ENCODE measurements around the gene PSMD1.
"Not testable (repeated sequence)": the region's sequence is repeated elsewhere in the genome, so short reads cannot be mapped to it uniquely, and the experiment has no call there.

The PSMD1 gene

GRCh38 chr2:231056453-231057416 is at the start of gene PSMD1:
TSS of gene PSMD1 (plus strand) at chr2:231056867. CDS start at chr2:231057026, 159 bp downstream.
- FAIRE-seq = peak; percentile 64
- peak; percentile 81 for DNase-seq (ENCODE audit: low spot score)

GRCh38 chr2:231007286-231008098 is 49.2 kb upstream of the PSMD1 start:
- no peak for DNase-seq (ENCODE audit: low spot score)

DNA sequence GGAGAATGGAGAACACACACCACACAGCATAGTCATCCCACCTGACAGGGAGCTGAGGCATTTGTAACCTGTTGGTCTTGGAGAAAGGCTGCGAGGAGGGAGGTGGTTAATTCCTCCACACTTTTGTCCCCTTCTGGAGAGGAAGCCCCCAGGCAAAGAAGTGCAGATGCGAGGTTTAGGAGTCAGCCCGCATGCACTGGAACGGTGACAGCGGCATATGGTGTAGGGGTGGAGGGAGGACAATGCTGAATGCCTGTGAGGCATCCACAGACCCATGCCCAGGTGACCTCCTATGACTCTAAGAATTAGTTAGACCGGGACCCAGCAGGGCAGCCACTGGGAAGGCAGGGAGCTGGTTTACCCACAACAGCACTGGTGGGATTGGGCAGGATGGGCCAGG is 48.5 kb upstream of the PSMD1 start:
- DNase-seq (ENCODE audit: low spot score) (no peak), FAIRE-seq (no peak)

More at GRCh38 chr2:231007286-231008098, 49.2 kb upstream of the PSMD1 start:
- no peak for FAIRE-seq

DNA sequence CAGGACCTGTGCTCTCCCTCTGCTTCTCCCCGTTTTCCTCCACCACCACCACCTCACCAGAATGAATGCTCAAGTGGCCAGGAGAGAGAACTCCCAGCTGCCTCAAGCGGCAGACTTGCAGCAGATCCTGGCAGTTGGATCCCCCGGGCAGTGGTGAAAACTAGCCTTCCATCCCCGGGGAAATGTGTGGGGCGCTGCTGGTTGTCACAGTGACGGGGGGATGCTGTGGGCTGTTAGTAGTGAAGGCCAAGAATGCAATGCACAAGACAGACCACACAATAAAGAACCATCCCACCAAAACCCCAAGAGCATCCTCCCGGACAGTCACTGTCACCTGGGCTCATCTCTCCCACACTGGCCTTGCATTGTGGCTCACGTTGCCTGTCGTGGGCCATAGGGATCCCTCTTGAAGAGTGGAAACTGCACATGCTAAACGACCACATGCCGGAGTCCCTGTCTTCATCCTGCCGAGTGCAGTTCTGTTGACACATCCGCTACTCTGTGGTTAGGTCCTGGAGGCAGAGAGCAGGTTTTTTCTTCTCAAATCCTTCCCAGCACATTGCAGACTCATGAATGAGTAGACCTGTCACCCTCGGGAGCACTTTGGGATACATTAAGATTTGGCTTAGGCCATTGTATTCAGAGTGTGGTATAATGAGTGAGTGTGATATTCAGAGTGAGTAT is 47.3 kb upstream of the PSMD1 start:
- FAIRE-seq = no peak
- no peak for DNase-seq (ENCODE audit: low spot score)

DNA sequence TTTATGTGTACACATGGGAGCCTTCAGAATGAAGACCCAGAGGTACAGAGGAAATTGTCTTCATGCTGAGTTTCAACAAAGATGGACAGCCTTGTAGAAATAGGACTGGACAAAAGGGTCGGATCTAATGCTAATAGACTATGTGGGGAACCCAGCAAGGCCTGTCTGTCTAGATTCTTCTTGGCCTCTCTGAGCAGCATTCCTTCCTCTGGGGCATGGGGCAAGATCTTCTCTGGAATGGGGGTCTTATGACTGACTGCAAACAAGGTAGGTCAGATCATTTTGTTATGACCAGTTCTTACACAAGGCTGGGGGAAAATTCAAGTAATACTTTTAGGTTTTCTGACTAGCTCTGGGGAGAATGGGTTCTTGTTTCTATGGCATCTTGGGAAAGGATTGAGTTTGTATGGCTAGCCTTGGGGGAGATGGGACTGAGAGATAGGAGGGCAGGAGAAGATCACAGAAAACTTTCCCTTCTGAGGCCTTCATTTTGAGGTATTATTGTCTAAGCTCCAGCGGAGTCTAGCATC is 46.4 kb upstream of the PSMD1 start:
- no peak for FAIRE-seq
- no peak for DNase-seq (ENCODE audit: low spot score)

DNA sequence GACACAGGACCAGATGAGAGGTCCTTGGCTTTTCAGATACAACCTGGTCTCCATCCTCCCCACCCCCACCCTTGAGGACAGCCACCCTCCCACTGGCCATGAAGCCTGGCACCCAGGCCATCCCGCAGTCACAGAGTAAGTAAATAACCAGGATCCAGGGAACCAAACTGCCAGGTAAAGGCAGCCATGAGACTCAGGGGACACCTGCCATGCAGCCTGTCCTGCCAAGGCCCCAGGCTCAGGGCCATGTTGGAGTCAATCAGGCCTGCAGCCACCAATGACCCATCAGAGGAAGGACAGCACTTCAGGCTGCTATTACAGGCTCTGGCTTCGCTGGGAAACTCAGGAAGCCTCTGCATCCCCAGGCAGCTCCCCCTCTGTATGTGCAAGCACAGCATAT is 45.1 kb upstream of the PSMD1 start:
- no peak for FAIRE-seq
- DNase-seq (ENCODE audit: low spot score) = no peak

DNA sequence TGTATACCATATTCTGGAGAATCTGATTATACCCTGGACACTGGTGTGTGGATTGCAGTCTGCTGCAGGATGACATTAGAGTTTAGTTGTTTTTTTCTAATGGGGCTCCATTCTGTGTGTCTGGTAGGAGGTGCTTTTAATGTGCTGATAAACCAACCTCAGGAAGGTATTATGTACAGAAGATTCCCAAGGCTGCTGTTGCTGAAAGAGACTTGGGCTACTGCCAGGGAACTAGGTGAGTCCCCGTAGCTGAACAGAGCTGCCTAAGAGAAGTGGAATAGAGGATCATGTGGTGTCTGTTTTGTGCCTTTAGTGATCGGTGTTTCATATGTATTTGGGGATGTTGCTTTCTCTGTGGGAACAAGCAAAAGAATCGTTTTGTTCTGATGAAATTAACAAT is 44.2 kb upstream of the PSMD1 start:
- no peak for FAIRE-seq
- no peak for DNase-seq (ENCODE audit: low spot score)

DNA sequence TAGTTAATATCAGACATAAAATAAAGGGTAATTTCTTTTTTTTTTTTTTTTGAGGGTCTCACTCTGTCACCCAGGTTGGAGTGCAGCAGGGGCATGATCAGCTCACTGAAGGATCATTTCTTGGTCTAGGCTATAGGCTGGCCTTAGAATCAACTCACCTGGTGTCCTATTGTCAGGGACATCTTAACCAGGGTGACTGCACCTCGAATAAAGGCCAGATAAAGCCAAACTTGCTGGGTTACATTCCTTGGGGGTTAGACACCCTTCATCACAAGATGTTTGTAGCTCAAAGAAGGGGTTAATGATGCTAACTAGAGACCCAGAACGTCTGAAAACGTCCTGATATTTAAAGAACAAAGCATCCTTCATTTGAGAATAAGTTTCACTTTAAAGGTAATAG is 42.8 kb upstream of the PSMD1 start:
- DNase-seq (ENCODE audit: low spot score) = no peak
- FAIRE-seq = no peak

DNA sequence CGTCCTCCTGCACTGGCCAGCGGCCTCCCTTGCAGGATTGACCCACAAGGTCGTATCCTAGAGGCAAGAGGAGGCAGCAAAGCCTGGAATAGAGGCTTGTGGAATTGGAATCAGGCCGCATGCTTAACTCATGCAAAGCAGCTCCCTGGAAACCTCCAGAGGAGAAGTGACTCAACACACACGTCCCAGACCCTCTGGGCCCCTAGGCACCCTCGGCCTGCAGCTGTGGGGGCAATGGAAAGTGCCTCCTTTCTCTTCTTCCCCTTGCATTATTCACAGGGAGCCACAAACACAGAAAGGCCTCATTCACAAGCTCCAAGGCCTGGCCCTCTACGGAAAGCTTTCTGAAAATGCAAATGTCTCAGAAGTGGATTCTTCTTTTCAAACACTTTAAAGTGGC is 41.2 kb upstream of the PSMD1 start:
- DNase-seq (ENCODE audit: low spot score) (no peak), FAIRE-seq (no peak)

DNA sequence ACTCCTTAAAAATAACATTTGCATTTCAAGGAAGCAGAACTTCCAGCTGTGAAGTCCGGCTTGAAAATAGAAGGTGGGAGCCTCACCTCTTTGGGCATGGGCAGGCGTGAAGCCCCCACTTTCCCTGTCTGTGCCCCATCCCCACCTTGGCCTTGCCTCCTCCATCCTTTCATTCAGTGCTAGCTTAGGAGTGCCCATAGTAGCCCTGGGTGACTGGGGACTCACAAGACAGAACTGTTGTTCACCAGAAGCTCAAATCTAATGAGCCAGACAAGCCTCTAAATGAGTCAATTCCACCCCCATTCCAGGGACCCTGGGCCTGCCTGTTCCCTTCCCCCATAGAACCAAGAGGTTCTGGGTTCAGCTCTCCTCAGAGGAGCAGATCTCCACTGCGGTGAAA is 40.7 kb upstream of the PSMD1 start:
- DNase-seq (ENCODE audit: low spot score) (no peak), FAIRE-seq (no peak)

- DNase-seq (ENCODE audit: low spot score) = no peak
- FAIRE-seq = no peak
Observed at GRCh38 chr2:231016566-231017230, 40.0 kb upstream of the PSMD1 start.

DNA sequence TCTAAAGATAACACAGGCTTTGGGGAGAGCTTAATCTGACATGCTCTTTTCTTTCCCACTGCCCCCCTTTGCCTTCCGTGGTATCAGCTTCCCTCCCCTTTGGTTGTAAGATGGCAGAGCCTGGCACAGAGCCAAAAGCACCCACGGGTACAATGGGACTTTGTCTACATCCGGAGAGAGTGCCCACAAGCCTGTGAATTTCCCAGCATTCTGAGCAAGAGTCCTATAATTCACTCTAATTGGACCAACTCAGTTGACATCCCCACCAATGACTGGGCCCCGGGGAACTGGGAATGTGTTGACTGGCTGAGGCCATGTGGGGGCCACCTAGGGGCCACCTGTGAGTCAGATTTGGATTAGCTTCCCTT is 39.5 kb upstream of the PSMD1 start:
- DNase-seq (ENCODE audit: low spot score) = no peak
- FAIRE-seq = no peak

- FAIRE-seq (no peak), DNase-seq (ENCODE audit: low spot score) (no peak)
Observed at GRCh38 chr2:231018184-231018583, 38.5 kb upstream of the PSMD1 start.

DNA sequence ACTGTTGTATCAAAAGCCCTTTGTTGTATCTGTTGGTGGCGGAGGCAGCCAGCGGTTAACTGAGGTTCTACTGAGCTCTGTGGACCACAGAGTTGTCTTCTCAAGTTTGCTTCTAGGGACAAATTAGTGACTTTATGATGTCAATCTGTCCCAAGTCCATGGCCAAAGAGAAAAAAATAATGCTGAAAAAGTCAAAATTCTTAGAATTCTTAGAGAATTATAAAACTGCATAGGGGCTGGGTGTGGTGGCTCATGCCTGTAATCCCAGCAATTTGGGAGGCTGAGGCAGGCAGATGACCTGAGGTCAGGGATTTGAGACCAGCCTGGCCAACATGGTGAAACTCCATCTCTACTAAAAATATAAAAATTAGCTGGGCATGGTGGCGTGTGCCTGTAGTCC is 31.6 kb upstream of the PSMD1 start:
- not testable (repeated sequence) for FAIRE-seq; DNase-seq (ENCODE audit: low spot score)

- no peak for FAIRE-seq
- DNase-seq (ENCODE audit: low spot score) = no peak
Observed at GRCh38 chr2:231028889-231029288, 27.8 kb upstream of the PSMD1 start.

- no peak for FAIRE-seq
- no peak for DNase-seq (ENCODE audit: low spot score)
Observed at GRCh38 chr2:231029563-231029962, 27.1 kb upstream of the PSMD1 start.

- FAIRE-seq = no peak
Observed at GRCh38 chr2:231030725-231031124, 25.9 kb upstream of the PSMD1 start.

GRCh38 chr2:231032575-231033140 is 24.0 kb upstream of the PSMD1 start:
- FAIRE-seq = no peak
- DNase-seq (ENCODE audit: low spot score) = no peak

More at GRCh38 chr2:231030725-231031124, 25.9 kb upstream of the PSMD1 start:
- no peak for DNase-seq (ENCODE audit: low spot score)

DNA sequence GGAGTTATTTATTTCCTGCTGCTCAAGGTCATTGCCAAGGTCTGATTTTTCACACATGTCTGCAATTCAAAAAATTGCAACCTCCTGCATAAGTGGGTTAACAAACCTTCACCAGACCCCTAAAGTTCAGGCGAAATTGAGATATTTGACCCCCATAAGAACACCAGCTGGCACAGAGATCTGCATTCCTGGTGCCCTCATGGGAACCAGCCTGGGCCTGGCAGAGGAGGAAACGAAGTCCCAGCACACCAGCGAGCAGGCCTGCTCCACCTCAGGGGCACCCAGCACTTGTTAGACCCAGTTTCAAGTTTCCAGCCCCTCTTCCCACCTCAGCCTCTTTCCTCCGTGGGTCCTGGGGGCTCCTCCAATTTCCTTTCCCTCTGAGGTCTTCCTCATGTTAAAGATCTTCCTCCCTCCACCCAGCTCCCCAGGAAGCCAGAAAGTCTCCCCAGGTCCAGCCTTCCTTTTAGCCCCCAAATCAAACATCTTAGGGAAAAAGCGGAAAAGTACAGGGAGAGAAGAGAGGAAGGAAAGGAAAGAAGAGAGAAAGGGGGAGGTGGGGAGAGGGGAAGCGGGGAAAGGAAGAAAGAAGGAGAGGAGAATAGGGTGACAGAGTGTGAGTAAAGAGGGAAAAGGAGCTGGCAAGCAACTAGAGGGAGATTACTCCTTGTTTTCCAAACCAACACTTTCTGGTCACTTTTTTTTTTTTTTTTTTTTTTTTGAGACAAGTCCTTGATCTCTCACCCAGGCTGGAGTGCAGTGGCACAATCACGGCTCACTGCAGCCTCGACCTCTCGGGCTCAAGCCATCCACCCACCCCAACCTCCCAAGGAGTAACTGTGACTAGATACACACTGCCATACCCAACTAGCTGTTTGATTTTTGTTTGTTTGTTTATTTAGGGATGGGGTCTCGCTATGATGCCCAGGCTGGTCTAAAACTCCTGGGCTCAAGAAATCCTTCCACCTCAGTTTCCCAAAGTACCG is 23.2 kb upstream of the PSMD1 start:
- no peak for FAIRE-seq

More for the DNA sequence above, 23.2 kb upstream of the PSMD1 start:
- no peak for DNase-seq (ENCODE audit: low spot score)

Data from RCC 7860 (cell line).